ENCODE results near the gene GCN1.
A peak's percentile ranks its signal among the peaks of the same experiment; 100 is the strongest.
"Not testable (repeated sequence)": the region's sequence is repeated elsewhere in the genome, so short reads cannot be mapped to it uniquely, and the experiment has no call there.

GCN1 gene

GRCh38 chr12:120228291-120229070 is 34.0 kb upstream of the GCN1 start:
- peak; percentile 94 for DNase-seq

GRCh38 chr12:120228041-120228290 is 33.5 kb upstream of the GCN1 start:
- DNase-seq, result no peak

GRCh38 chr12:120227233-120228040 is 32.9 kb upstream of the GCN1 start:
- DNase-seq, result no peak

GRCh38 chr12:120225852-120226640 is 31.5 kb upstream of the GCN1 start:
- DNase-seq, result no peak

GRCh38 chr12:120225200-120225558 is 30.7 kb upstream of the GCN1 start:
- no peak for DNase-seq

GRCh38 chr12:120224304-120225199 is 30.0 kb upstream of the GCN1 start:
- no peak for DNase-seq

GRCh38 chr12:120223458-120224303 is 29.2 kb upstream of the GCN1 start:
- no peak for DNase-seq

- no peak for DNase-seq
Measured at GRCh38 chr12:120222288-120222832, 27.8 kb upstream of the GCN1 start.

- no peak for DNase-seq
Measured at GRCh38 chr12:120221576-120221900, 27.0 kb upstream of the GCN1 start.

- DNase-seq, result no peak
Measured at GRCh38 chr12:120220838-120221575, 26.5 kb upstream of the GCN1 start.

- DNase-seq, result no peak
Measured at GRCh38 chr12:120218680-120219606, 24.4 kb upstream of the GCN1 start.

GRCh38 chr12:120216742-120217605 is 22.5 kb upstream of the GCN1 start:
- DNase-seq, result no peak

GRCh38 chr12:120215766-120216735 is 21.5 kb upstream of the GCN1 start:
- no peak for DNase-seq

GRCh38 chr12:120215357-120215735 is 20.8 kb upstream of the GCN1 start:
- no peak for DNase-seq

- no peak for DNase-seq
Measured at GRCh38 chr12:120214626-120215356, 20.3 kb upstream of the GCN1 start.

GRCh38 chr12:120213758-120214157 is 19.2 kb upstream of the GCN1 start:
- DNase-seq, result no peak

GRCh38 chr12:120213182-120213581 is 18.7 kb upstream of the GCN1 start:
- not testable (repeated sequence) for DNase-seq

Measured in stimulated activated CD4-positive, alpha-beta T cell treated with anti-CD3 and anti-CD28 coated beads, Interleukin-2, amount 100 ng/mL, for 24 hours (primary cell).